ENCODE data around the gene XRRA1.
"Not testable (repeated sequence)": the region's sequence is repeated elsewhere in the genome, so short reads cannot be mapped to it uniquely, and the experiment has no call there.

XRRA1 gene

DNA sequence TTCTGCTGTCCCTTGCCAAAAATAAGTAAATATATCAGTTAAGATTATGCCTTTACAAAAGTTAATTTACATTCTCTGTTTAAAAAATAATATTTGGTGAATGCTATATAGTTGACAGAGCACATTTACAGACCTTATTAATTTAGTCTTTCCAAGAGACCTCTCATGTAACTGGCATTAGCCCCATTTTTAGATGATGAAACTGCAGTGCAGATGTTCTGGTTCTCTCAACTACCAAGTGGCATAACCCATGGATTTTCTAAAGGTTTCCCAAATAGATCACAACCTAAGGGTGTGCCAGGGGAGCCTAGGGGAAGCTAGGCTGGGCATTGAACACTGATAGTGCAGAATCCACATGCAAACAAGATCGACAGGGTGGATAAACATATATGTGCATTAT lies 111.7 kb downstream of the XRRA1 start:
- no peak for DNase-seq (ENCODE audit: low read depth in 2 of 2)

DNA sequence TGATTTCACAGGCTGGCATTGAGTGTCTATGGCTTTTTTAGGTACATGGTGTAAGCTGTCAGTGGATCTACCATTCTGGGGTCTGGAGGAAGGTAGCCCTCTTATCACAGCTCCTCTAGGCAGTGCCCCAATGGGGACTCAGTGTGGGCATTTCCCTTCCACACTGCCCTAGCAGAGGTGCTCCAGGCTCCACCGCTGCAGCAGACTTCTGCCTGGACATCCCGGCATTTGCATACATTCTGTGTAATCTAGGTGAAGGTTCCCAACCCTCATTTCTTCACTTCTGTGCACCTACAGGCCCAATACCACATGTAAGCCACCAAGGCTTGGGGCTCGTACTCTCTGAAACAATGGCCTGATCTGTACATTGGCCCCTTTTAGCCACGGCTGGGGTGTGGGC lies 122.0 kb downstream of the XRRA1 start:
- no peak for DNase-seq (ENCODE audit: low read depth in 2 of 2)

DNA sequence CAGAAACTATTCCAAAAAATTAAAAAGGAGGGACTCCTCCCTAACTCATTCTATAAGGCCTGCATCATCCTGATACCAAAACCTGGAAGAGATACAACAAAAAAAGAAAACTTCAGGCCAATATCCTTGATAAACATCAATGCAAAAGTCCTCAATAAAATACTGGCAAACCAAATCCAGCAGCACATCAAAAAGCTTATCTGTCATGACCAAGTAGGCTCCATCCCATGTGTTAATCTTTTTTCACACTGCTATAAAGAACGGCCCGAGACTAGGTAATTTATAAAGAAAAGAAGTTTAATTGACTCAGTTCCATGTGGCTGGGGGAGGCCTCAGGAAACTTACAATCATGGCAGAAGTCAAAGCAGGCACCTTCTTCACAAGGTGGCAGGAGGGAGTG lies 123.3 kb downstream of the XRRA1 start:
- DNase-seq (ENCODE audit: low read depth in 2 of 2), result not testable (repeated sequence)

DNA sequence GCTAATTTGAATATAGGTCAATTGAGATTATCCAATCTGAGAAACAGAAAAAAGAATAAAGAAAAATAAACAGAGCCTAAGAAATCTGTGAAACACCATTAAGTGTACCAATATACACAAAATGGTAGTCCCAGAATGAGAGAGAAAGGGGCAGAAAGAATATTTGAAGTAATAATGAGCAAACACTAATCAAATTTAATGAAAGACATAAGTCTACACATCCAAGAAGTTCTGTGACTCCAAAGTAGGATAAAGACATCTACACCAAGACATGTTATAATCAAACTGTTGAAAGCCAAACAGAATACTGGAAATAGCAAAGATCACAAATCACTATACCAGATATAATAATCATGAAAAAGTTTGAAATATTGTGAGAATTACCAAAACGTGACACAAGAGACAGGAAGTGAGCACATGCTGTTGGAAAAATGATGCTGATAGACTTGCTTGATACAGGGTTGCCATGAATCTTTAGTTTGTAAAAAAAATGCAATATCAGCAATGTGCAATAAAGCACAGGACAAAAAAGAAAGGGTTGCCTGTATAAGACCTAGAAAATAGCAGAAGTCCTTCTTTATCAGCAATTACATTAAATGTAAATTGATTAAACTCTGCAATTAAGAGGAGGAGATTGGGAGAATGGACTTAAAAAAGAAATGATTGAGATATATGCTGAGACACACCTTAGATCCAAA lies 124.5 kb downstream of the XRRA1 start:
- no peak for DNase-seq (ENCODE audit: low read depth in 2 of 2)

DNA sequence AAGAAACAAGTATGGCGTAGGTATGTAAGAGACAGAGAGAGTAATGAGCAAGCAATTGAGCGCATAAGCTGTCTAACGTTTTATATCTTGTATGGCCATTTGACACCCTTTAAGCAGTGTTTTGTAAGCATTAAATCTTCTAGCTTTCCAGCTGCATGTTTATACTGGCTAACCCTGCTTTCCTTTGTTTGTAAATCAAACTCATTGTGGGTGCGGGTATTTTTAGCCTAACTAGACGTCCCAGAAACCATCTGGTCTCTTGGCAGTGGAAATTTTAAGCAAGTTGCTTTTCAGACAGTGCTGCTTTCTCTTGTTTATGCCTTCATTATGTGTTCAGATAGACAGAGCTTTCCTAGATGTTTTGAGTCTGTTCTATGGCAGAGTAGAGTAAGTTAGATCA lies 126.7 kb downstream of the XRRA1 start:
- DNase-seq (ENCODE audit: low read depth in 2 of 2), result no peak

DNA sequence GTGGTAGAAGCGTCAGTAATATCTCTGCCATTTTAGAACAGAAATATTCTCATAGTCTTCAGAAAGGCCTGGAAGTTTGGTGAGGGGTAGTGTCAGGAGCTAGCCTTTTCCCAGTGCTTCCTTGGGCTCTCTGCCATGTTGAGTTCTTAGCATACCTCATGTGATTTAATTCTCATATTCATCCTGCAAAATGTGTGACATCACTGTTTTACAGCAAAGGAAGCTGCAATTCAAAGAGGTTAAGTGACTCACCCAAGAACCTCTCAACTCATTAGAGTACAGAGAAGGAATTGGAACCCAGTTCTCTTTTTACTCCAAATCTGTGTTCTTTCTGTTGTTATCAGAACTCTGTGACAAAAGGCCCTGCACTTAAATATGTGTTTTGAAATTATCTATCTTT lies 128.1 kb downstream of the XRRA1 start:
- DNase-seq (ENCODE audit: low read depth in 2 of 2), result peak; percentile 73 to 76

DNA sequence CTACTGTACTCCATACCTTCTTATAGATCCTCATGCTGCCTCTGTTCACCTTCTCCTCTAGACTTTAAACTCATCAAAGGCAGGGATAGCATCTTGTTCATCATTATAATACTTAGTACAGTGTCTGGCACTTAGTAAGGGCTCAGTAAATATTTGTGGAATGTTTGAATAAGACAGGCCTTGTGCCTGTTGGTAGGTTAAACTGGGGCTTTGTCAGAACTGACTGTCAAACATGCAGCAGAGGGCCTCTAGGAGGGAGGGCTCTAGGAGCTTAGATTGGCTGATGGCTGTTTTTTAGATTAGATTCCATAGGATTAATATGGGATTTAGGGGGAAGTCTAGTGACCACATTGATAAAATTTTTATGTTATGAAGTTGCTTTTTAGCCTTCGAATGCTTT lies 129.5 kb downstream of the XRRA1 start:
- DNase-seq (ENCODE audit: low read depth in 2 of 2), result peak in 1 of 2 experiments; percentile 11

DNA sequence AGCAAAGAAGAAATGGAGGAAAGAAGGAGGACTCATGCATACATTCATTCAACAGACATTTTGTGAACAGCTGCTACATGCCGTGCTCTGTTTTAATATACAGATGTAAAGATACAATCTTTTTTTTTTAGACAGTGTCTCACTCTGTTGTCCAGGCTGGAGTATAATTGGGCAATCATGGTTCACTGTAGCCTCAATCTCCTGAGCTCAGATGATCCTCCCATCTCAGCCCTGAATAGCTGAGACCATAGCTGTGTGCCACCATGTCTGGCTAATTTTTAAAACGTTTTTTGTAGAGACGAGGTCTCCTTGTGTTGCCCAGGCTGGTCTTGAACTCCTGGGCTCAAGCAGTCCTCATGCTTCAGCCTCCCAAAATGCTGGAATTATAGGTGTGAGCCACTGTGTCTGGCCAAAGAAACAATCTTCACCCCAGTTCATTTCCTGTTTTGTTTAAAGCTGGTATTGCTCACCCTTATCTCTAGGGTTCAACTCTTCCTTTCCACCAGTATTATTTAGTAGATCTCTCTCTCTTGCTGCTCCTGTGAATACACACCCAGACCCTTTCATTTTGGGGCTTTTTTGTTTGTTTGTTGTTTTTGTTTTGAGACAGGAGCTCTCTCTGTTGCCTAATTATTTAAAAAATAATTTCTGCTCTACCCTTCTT lies 130.5 kb downstream of the XRRA1 start:
- no peak for DNase-seq (ENCODE audit: low read depth in 2 of 2)

DNA sequence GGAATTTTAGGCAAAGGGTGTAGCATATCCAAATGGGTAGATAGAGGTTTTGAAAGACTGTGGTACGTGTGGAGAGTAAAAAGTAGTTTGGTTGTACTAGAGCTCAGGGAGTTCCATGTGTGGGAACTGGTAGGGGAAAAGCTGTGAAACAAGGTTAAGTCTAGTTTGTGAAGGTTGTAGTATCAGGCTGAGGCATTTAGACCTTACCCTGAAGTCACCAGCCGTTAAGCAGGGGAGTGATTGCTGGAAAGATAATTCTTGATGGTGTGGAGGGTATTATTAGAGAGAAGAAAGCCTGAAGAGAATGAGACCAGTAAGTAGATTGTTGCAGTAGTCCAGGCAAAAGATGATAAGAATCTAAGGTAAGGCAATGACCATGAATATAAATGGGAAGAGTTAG lies 132.2 kb downstream of the XRRA1 start:
- no peak for DNase-seq (ENCODE audit: low read depth in 2 of 2)

DNA sequence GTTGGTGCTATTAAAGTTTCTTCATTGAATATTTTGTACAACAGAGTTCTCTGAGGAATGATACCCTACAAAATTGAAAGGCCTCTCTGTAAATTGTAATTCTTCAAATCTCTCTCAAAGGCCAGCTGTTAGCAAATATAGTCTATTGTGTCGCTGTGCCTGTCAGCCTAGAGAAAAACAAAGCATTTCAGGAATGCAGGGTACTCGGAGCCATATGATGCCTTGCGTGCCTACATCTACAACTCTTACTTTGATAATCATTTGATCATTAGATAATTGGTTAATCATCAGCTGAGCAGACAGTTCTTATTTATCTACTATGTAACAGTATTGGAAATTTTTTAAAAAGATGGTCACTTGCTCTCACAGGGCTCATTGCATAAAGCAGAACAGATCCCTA lies 132.9 kb downstream of the XRRA1 start:
- DNase-seq (ENCODE audit: low read depth in 2 of 2), result no peak

DNA sequence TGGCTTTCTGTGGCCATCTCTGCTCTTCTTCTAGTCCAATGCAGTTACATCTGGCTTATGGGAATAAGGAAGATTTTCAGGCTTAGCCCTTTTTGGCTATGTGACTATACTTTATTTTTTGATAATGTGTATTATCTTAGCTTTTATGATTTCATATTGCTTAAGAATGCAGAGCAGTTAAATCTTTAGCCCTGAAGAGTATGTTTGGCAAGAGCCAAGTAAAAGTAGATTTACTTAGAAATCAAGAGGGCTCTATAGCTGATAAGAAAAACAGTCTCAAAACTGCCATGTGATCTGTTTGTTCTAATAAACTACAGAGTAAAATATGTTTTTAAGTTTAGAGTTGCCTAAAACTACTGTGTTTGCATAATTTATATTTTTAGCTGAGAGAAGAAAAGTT lies 139.1 kb downstream of the XRRA1 start:
- no peak for DNase-seq (ENCODE audit: low read depth in 2 of 2)

DNA sequence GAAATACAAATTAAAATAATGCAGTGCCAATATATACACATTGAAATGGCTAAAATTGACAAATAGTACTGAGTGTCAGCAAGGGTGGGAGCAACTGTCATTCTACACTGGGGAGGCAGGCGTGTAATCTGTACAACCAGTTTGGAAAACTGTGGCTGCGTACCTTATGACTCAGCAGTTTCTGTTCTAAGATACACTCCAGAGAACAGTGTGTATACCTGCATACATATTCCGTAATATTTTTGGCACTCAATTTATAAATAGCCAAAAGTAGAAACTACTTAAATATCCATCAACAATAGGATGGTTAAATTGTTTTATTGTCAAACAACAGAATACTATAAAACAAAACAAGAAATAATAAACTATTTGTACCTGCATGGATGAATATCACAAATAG lies 142.6 kb downstream of the XRRA1 start:
- DNase-seq (ENCODE audit: low read depth in 2 of 2), result no peak

DNA sequence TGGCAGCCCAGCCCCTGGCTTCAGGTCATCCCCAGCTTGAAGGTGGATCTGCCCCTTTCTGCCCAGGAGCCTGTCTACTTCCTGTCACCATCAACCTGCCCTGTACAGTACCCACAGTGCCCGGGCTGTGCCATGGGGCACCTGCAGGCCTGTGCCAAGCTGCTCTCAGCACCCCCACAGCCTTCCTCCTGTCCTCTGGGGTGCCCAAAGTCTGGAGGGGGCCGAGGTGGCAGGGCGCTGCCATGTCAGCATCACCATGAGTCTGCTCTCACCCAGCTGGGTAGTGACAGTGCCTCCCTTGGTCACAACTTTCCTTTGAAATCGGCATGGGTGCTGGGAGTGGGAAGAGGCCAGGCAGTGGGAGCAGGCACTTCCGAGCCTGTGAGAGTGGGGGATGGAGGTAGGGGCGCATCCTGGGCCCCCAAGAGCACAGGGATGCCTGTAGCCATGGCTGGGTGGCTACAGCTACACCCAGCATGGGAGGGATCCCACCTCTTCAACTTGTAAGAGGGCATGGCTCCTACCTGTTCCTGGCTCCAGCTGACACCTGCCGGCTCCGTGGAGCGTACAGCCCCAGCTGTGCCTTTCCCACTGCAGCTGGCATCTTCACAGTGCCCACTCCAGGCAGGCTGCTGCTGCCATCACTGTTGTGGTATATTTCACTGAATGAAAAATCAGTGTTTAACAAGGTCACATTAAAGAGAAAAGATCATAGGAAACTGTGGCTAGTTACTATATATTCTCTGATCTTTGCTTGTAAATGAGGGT lies 157.4 kb downstream of the XRRA1 start:
- no peak for DNase-seq (ENCODE audit: low read depth in 2 of 2)
